Colonic mucosa (tissue), 4 donors: ENCODE measurements around the gene KPNA6. TPM values are rescaled to one million over a fixed set of nuclear protein-coding genes. Genes with fewer than 3 reads are reported as not detected.
"Not testable (repeated sequence)": the region's sequence is repeated elsewhere in the genome, so short reads cannot be mapped to it uniquely, and the experiment has no call there.

ENCODE experiments used
- DNase-seq: peaks from one replicate; pipeline ENCODE4 v3.0.0-alpha.2; 2020
- H3K27ac ChIP-seq: fragments of 200-600 bp; one replicate; pipeline ENCODE4 v1.8.0; 2021
- H3K27me3 ChIP-seq: fragments of 200-600 bp; one replicate; pipeline ENCODE4 v1.8.0; 2021
- H3K36me3 ChIP-seq: fragments of 200-600 bp; one replicate; pipeline ENCODE4 v1.8.0; 2021
- H3K4me1 ChIP-seq: fragments of 200-600 bp; one replicate; pipeline ENCODE4 v1.8.0; 2021; ENCODE audit warnings: mild to moderate bottlenecking
- H3K4me3 ChIP-seq: fragments of 200-600 bp; one replicate; pipeline ENCODE4 v1.8.0; 2021
- H3K9ac ChIP-seq, 2 donors: one replicate each; pipeline ENCODE4 v1.7.0; 2013; ENCODE audit warnings: control low read depth in 2 of 2, low read depth in 2 of 2, low read length in 2 of 2
- H3K9me3 ChIP-seq: fragments of 200-600 bp; one replicate; pipeline ENCODE4 v1.8.0; 2021
- CTCF ChIP-seq: fragments of 200-600 bp; IDR thresholded peaks from one replicate; pipeline ENCODE4 v1.8.0; 2022; ENCODE audit warnings: antibody characterized with exemption, mild to moderate bottlenecking
- intact Hi-C: fragments of 100-400 bp; cut with DNase I; formaldehyde crosslinking; loops from one replicate; pipeline ENCODE4 v1.14.1; 2022
- total RNA-seq, 2 donors: library from RNA; stranded (reverse); fragmentation: NEBNext Ultra II Directional in 1 of 2; extraction: Animal tissue kit (Norgen Biotek cat#: 25700) in 1 of 2; gene quantifications; one replicate each; pipeline ENCODE4 v1.2.1, GENCODE V29; 2021
- donor health status: healthy.
- donor health status: DM: no; HTN: no; CAD: no.
- donor health status: DM: no; HTN: no; CAD: no.

The KPNA6 gene
- total RNA-seq, 2 donors from 2014 or later: 56.7 to 66.9 TPM

DNA sequence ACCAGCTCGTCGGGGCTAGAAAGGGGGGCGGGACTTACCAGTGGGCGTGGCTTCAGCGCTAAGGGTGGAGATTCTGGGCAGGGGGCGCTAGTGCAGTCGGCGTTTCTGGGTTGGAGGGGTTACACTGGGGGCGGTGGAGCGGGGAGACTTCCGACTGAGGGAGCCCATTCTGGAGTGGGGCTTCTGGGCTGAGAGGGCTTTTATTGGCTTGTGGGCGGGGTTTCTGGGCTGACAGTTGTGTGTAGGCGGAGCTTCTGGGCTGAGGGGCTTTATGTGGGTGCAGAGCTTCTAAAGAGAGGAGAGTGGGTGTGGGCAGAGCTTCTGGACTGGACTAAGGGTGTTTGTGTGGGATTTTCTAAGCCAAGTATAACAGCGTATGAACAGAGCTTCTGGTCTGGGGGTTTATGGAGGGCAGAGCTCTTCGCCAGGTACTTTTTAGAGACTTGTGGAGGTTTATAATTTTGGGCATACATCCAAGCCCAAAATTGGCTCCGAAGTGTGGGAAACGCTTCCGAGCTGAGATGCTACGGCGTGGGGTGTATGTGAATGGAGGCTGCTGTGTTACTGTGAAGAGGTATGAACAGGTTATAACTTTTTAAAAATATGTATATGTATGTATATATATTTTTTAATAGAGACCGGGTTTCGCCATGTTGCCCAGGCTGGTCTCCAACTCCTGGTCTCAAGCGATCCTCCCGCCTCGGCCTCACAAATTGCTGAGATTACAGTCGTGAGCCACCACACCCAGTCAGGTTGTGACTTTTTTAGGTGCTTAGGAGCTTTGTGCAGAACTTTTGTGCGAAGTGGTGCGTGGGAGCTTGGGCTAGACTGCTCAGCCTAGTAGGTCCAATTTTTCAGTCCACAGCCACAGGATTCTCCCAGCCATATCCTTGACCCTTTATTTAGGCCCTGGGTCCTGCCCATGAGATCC is 34.3 kb upstream of the KPNA6 start:
- H3K36me3 ChIP-seq: peaks cover 5% of the 10 kb centered on the region
- peak overlapping the region; percentile 46 to 79 for H3K9ac ChIP-seq
- peak overlapping the region; percentile 71 for H3K4me3 ChIP-seq
- no peaks in the 10 kb centered on the region for H3K27me3 ChIP-seq
- no peaks in the 10 kb centered on the region for H3K9me3 ChIP-seq
- peak overlapping the region; percentile 94 for H3K27ac ChIP-seq
- DNase-seq: no peak
- peak; percentile 11 for TF ChIP-seq CTCF
- no peaks in the 10 kb centered on the region for H3K4me1 ChIP-seq
- intact Hi-C loops: no loop called here

GRCh38 chr1:32074841-32075240 is 33.0 kb upstream of the KPNA6 start:
- H3K4me3 ChIP-seq: no peak overlapping the region
- no peak for DNase-seq
- H3K9ac ChIP-seq: no peak overlapping the region
- no peak overlapping the region for H3K27ac ChIP-seq
- no peaks in the 10 kb centered on the region for H3K27me3 ChIP-seq
- no peaks in the 10 kb centered on the region for H3K9me3 ChIP-seq
- H3K36me3 ChIP-seq: peaks cover 5% of the 10 kb centered on the region
- intact Hi-C loops: no loop called here
- no peaks in the 10 kb centered on the region for H3K4me1 ChIP-seq
- no peak for TF ChIP-seq CTCF

- intact Hi-C loops: no loop called here
- Histone ChIP-seq H3K36me3 (peaks cover 5% of the 10 kb centered on the region), H3K9ac (no peak overlapping the region), H3K4me3 (no peak overlapping the region), H3K27me3 (no peaks in the 10 kb centered on the region), H3K4me1 (no peaks in the 10 kb centered on the region), H3K27ac (no peak overlapping the region), H3K9me3 (no peaks in the 10 kb centered on the region)
- no peak for TF ChIP-seq CTCF
- DNase-seq: no peak
Measured at GRCh38 chr1:32077451-32077850, 30.4 kb upstream of the KPNA6 start.

DNA sequence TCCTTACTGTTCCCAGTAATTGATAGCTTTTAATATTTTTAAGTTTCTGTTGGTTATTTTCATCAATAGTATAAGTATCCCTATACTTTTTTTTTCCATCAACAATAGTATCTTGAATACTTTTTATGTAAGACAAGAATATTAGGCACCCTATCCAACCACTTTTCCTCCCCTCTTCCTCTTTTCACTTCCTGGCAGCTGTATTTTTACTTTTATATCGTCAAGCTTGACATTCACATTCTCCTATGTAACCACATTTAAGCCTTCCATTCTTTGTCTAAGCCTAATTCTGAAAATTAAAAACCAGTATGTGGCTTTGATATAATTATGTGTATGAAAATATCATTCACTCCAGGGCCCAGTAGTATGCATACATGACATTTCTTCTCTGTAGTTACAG is 25.8 kb upstream of the KPNA6 start:
- H3K27ac ChIP-seq: no peak overlapping the region
- DNase-seq: no peak
- H3K9me3 ChIP-seq: no peaks in the 10 kb centered on the region
- TF ChIP-seq CTCF: no peak
- no peaks in the 10 kb centered on the region for H3K27me3 ChIP-seq
- intact Hi-C loops: no loop called here
- no peaks in the 10 kb centered on the region for H3K4me1 ChIP-seq
- H3K4me3 ChIP-seq: no peak overlapping the region
- no peak overlapping the region for H3K9ac ChIP-seq
- no peaks in the 10 kb centered on the region for H3K36me3 ChIP-seq

DNA sequence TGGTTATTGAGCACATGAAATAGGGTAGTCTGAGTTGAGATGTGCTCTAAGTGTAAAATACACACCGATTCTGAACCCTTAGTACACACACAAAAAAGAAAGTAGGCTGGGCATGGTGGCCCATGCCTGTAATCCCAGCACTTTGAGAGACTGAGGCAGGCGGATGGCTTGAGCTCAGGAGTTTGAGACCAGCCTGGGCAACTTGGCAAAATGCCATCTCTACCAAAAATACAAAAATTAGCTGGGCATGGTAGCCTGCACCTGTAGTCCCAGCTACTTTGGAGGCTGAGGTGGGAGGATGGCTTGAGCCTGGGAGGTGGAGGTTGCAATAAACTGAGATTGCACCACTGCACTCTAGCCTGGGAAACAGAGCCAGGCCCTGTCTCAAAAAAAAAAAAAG is 21.5 kb upstream of the KPNA6 start:
- H3K9ac ChIP-seq, H3K4me1 ChIP-seq, H3K27me3 ChIP-seq, H3K9me3 ChIP-seq, intact Hi-C loops, H3K27ac ChIP-seq, H3K36me3 ChIP-seq, H3K4me3 ChIP-seq, DNase-seq: not testable (repeated sequence)

GRCh38 chr1:32091176-32091575 is 16.7 kb upstream of the KPNA6 start:
- H3K27ac ChIP-seq: no peak overlapping the region
- no peak overlapping the region for H3K9ac ChIP-seq
- no peak for DNase-seq
- H3K27me3 ChIP-seq: no peaks in the 10 kb centered on the region
- peaks cover 7% of the 10 kb centered on the region for H3K36me3 ChIP-seq
- intact Hi-C loops: no loop called here
- no peaks in the 10 kb centered on the region for H3K9me3 ChIP-seq
- H3K4me1 ChIP-seq: no peaks in the 10 kb centered on the region
- no peak for TF ChIP-seq CTCF
- no peak overlapping the region for H3K4me3 ChIP-seq
